Pons (tissue), 1 donor: ENCODE data around the gene PHYH.
"Not testable (repeated sequence)": the region's sequence is repeated elsewhere in the genome, so short reads cannot be mapped to it uniquely, and the experiment has no call there.

Experiments
- DNase-seq: peaks from one replicate; pipeline ENCODE4 v3.0.0-alpha.2; 2016; ENCODE audit warnings: low spot score

PHYH gene

DNA sequence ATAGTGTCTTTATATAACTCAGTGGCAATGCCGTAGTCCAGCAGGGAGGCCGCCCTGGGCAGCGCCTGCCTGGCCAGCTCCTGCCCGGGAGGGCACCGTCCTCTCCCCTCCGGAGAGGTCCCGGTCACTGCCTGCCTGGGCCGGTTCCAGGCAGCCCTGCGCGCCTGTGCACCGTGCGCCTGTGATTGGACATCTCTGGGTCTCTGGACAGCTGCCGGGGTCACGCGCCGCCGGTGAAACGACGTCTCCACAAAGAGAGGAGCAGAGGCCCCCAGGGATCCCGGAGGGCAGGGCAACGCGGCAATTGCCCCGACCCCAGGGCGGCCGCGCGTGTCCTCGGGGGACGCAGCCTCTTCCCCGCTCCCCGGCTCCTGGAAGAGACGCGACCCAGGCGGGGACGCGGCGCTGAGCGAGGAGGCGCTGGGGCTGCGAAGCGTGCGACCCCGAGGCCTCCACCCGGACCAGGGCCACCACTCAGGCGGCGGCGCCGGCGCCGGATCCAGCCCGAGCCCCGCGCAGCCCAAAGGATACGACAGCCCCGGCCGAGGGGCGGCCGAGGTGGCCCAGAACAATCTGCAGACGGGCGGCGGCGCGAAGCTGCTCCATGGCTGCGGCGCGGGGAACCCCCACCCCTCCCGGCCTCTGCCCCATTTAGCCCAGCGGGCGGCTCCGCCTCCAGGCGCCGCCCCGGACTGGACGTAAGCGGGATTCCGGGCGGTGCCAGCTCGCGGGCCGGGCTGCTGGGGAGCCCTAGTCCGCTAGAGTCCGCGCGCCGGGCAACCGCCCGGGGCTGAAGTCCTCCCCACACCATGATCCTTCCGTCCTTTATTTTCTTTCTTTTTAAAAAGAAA lies at the start of gene PHYH:
Gene PHYH, minus strand, starts transcription at position 628 of the 851 bp plus-strand sequence. Its CDS starts 22 bp downstream, at position 606.
- peak; percentile 90 for DNase-seq

DNA sequence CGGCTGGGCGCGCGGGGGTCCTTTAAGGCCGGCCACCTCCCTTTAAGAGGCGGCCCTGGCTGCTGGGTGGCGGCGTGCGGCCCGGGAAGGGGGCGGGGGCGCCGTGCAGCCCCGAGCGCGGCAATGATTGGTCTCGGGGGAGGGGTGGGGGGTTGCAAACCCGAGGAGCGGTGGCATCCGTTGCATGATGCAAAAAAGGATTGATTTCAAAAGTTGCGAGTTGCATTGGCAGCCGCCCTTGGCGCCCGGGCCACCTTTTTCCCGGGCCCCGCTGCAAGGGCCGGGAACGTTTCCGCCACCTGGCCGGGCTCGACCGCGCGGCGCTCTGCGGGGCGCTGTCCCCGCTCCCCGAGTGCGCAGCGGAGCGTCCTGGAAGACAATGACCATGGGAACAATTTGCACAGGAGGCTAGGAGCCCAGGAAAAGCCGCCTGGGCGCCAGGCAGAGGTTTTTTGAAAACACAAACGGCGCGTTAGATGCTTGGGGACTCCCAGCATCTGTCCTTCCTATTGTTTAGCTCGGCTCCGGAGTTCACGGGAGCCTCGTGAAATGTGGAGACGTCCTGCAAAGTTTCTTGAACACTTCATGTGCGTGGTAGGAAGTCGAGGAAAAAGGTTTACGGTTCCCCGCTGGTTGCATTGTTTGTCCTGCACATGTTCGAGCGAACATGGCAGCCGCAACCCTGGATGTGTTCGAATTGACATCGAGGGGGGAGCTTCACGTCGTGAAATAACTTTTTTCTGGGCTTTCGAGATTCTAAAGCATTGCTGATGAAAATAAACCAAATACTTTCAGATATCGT lies 48.6 kb upstream of the PHYH start, which contains the start of gene SEPHS1:
Gene SEPHS1, minus strand, starts transcription at position 78 of the 802 bp plus-strand sequence. CDS start 3,343 bp downstream, outside the sequence.
- peak; percentile 57 for DNase-seq

DNA sequence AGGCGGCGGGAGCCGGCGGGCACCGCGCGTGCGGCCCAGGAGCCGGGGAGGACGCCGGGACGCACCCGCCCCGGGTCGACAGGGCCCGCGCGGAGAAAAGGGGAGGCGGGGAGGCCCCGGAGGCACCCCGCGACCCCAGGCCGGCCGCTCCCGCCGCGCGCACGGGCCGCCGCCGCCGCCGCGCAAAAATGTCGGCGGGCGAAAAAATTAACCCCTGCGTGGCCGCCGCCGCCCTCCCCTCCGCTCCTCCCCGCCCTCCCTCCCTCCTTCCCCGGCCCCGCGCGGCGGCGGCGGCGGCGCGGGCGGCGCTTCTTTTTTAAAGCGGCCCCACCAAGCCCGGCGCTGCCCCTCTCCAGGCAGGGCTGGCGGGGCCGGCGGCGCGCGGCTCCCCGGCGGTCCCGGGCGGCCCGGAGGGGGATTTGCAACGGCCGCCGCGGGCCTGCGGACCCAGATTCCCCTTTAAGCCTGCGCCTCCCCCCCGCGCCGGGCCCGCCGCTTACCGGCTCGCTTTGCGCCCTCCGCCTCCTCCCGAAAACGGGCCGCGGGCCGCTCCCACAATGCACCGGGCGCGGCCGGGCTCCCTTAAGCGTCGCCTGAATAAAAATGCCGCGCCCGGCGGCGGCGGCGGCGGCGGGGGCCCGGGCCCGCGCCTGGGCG lies 47.8 kb upstream of the PHYH start:
- peak; percentile 69 for DNase-seq

DNA sequence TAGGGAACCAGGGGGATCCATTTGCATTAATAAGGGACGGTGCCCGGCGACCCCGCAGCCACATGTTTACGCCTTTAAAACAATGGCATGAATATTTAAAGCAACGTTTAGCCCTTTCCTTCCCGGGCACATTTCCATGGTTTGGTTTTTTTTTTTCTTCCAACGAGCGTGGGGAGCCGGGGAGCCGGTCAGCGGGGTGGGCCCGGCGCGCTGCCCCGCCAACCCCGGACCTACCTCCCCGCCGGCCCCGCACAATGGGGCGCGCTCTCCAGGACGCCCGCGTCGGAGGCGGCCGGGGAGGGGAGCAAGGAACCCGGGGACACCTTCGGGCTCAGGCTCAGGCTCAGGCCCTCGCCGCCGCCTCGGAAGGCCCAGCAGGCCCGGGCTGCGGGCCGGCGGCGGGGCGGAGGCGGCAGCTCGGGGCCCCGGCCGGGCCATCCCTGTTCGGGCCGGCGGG lies 47.2 kb upstream of the PHYH start:
- DNase-seq, result peak; percentile 24

DNA sequence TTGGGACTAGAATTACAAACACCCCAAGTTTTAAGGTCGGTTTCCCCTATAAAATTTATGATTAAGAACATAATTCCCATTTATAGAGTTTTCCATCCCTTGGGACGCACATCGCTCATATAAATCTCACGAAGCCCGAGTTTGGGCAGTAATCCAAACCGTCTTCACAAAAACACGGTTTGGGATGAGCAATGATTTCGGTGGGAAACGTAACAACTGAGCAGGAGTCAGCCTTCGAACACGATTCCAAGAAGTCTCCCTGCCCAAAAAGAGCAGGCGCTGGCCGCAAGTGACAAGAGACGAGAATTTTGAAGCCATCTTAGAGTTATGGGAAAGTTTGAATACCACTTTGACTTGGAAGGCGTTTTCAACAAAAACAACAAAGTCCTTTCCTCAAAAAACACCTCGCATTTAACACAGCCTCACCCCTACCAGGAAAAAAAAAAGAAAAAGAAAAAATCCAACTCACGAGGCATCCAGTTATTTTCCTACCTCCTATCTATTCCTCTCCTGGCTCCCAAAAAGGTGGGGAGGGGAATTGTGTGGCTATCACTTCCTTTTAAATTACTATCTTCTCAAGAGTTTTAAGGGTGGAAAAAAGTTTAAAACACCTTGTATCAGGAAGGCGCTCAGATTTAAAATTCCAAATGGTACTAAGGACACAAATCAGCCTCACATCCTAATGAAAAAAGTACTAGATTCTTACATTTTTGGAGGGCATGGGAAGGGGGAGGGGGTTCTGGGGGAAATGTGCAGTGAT lies 46.6 kb upstream of the PHYH start:
- peak; percentile 42 for DNase-seq

DNA sequence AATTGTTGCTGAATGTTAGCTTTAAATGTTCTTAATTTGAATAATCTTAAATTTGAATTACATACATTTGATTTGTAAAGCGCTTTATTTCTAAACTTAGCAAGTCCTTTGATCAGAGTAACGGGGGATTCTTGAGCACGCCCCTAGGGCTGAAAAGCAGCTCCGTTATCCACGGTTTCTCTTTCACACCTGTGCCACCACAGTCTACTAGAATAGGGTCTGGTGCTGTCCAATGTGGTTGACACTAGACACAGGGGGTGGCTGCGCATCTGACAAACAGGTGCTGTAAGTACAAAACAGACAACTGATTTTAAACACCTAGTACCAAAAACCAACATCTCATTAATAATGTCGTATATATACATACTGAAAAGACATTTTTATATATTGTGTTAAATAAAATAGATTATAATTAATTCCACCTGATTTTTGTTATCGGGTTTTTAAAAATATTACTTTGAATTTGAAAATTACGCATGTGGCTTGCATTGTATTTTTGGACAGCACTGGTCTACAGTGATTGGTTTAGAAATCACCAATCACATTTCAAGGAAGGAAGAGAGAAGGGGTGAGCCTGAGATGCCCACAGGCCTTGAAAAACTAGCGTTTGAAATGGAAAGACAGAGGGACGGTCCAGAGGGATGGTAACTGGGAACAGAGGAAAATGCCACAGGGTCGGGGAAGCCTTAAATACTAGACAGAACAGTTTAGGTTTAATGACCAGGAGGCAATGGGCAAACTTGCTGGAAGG lies 40.9 kb upstream of the PHYH start:
- DNase-seq, result no peak

DNA sequence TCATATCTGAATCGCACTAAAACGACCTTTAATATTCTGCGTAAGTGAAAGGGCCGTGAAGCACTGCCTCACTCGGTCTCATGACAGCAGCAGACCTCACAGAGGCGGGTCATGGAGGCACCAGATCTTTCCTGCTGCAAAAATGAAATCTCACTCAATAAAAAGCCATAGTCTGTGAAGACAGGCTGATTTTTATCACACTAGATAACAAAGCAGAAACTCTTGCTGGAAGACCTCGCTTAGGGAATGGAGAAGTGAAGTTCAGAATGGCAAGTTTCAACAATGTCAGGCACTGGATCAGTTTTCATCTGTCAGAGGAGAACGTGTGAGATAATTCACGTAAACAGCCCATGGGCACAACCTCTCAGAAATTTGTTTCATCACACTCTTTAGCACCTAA lies 40.2 kb upstream of the PHYH start:
- DNase-seq, result no peak

DNA sequence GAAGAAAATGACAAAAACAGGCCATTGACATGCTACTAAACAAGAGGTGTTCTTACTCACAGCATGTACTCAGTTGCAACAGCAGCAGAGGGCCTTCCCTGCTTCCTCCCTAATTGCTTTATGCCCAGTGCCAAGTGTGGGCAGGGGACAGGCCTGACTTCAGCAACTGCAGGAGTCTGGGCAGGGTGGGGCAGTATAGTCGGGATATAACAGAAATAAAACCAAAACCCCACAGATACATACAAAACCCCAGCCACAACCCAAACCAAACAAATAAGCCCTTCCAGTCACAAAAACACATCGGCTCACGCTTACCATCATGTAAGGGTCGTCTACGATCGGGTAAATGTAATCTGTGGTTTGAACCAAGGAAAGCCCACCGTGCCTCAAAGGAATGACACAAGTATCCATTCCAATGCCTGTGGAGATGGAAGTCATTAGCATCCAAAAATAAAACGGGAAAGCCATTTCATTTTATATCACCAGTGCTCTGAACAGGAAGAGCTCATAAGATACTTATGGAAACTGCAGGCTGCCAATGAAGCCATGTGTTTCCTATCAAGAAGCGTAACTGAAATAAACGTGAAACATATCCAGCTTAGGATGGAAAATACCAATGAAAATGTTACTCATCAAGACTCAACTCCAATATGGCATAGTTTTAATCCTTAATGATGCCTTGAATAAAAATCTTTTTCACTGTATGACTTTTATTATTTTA lies 38.7 kb upstream of the PHYH start:
- no peak for DNase-seq

DNA sequence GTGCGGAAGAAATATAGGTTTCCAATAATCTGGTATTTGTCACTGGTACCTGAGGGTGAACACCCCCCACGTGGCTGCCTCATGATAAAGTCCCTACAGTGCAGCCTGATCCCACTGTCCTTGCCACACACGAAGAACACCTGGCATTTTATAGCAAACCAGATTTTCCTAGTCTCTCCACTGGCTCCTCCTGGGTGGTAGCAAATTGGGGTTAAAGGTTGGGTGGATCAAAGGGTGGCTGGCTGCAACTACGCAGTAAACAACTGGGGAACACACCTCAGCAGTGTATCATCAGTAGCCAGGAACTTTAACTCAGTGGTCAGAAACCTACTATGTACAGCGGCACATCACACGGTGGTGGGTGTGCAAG lies 37.9 kb upstream of the PHYH start:
- no peak for DNase-seq

DNA sequence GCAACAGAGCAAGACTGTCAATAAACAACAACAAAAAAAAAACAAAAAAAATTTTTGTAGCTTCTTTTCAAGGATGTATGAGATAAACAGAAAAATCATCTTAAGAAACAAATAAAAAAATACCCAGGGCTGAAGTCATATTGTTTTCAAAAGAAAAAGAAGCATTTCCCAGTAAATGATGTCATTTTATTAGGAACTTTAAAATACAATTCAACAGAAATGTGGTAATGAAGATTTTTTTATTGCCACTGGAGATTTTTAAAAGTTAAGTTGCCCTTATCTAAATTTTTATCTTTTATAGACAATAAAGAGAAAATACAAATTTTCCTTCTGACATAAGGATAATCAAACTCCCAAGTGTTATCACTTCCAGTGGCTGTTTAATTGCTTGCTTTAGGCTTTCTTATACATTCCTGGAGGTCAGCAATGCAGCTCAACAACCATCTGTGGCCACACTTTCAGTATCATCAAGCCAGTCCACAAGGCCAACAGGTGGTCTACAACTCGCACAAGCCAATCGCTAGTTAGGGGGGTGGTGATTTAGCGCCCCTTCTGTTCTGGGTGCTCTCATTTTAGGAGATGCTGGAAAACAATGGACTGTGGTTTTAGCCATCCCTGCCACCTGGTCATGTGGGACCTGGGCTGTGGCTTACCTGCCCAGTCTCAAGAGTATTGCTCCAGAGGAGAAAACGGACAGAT lies 37.4 kb upstream of the PHYH start:
- no peak for DNase-seq

DNA sequence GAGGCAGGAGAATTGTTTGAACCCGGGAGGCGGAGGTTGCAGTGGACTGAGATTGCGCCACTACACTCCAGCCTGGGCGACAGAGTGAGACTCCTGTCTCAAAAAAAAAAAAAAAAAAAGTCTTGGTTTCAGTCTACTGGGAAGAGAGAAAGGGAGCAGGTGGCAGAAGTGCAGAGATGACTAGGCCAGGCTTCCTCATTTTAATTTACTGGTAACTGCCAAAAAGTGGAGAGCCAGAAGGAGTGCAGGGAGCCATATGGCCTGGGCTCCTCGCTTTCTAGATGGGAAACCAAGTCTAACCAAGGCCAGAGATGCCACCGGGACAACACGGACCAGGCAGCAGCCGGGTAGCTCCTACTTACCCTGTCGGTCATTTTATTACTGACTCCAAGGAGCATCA lies 36.0 kb upstream of the PHYH start:
- no peak for DNase-seq

DNA sequence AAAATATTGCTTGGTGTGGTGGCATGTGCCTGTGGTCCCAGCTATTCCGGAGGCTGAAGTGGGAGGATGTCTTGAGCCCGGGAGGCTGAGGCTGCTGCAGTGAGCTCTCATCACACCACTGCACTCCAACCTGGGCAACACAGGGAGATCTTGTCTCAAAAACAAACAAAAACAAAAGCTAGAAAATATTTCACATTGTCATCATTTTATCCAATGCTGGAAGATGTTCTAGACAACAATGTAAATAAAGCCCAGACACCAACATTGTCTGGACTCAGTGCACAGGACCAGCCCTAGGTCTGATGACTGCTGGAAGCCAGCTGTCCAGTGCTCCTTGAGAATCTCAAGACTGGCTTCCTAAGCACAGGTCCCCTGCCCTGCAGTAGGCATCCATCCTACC lies 34.7 kb upstream of the PHYH start:
- no peak for DNase-seq

DNA sequence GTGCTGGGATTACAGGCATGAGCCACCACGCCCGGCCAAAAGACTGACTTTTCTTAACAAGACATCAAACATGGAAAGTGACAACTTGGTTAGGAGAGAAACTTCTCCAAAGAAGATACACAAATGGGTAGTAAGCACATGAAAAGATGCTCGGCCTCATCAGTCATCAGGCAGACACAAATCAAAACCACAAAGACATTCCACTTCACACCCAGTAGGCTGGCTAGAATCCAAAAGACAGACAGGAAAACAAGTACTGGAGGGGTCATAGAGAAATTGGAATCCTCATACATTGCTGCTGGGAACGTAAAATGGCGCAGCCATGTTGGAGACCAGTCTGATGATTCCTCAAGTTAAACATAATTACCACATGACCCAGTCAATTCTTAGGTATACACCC lies 31.8 kb upstream of the PHYH start:
- no peak for DNase-seq

DNA sequence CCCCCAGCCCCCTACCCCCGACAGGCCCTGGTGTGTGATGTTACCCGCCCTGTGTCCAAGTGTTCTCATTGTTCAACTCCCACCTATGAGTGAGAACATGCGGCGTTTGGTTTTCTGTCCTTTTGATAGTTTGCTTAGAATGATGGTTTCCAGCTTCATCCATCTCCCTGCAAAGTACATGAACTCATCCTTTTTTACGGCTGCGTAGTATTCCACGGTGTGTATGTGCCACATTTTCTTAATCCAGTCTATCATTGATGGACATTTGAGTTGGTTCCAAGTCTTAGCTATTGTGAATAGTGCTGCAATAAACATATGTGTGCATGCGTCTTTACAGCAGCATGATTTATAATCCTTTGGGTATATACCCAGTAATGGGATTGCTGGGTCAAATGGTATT lies 31.1 kb upstream of the PHYH start:
- DNase-seq, result not testable (repeated sequence)

DNA sequence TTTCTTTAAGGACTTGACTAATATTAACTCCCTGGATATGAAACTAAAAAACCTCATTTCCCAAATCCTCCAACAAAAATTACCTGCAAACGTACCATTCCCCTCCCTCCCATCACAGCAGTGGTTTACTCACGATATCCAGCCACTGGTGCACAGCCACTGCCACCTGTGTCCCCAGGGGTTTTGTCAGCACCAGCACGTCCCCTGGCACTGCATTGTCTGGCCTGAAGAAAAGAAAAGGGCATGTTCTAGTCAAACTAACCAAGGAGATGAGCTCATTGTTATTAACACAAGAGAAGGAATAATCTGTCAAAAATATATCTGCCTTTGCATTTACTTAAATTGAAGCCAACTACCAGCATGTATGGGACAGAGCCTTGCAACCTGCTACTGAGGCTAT lies 29.7 kb upstream of the PHYH start:
- no peak for DNase-seq

DNA sequence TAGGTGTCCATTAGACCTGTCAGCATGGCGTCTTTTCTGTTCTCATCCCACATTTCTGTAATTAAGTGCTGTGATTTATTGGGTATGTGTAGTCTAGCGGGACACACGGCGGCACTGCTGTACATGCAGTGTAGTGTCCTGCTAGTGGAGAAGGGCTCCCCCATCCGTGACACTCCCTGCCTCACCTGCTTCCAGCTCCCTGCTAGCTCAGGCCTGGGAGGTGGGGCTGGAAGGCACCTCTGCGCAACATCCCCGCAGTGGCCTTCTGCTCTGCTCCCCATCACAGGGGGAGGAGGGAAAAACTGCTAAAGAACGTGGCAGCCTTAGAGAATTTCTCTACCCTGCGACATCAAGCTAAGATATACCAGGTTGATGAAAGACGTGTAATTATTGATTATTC lies 28.7 kb upstream of the PHYH start:
- DNase-seq, result no peak

DNA sequence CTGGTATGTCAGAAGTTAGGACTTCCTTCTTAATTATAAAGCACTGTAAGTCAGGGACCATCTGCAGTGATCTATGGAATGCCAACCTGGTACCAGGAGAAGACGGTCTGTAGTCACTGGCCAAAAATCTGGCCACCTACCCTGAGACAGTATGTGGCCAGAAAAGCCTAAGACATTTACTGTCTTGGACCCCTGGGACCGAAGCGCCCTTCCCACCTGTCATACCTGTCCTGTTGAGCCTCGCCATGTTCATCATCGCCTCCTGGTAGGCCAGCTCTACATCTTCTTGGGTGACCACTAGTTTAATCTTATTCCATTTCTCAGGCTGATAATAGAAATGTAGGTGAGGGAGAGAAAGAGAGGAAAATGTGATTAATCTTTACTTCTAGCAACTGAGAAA lies 28.3 kb upstream of the PHYH start:
- no peak for DNase-seq

DNA sequence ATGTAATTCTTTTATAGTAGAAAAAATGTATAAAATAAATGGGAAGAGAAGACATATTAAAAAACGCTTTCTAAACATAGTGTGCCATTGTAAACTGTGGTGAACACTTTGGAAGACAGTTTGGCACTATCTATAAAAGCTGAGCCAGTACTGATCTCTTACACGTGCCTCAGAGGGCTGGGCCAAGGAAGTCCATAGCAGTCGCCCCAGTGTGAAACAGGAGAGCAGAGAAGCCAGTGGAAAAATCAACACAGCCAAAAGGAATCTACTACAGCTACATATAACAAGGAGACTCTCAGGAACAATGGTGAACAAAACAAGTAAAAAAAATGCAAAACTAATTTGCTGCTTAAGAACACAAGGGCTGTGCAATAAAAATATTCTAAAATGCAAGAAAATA lies 27.7 kb upstream of the PHYH start:
- no peak for DNase-seq

DNA sequence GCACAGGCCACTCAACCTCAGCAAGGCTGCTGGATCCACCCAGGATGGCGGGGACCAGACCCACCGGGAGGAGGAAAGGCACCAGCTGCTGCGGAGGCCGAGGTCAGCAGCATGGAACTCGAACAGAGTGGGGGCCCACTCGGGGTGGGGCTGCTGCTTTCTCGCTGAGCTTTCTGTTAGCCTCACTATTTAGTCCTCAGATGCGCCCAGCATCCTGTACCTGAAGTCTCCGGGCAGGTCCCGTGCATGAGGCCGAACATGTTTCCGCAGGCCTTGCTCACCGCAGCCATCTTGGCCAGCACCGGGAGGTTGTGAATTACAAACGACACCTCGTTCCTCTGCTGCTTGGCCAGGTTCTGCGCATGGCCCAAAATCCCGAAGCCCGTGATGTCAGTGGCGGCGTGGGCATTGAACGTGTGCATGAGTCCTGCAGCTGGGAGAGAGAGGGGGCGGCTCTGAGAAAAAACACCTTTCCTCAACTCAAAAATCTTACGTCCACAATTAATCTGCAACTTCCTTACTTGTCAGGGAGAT lies 22.8 kb upstream of the PHYH start:
- no peak for DNase-seq

DNA sequence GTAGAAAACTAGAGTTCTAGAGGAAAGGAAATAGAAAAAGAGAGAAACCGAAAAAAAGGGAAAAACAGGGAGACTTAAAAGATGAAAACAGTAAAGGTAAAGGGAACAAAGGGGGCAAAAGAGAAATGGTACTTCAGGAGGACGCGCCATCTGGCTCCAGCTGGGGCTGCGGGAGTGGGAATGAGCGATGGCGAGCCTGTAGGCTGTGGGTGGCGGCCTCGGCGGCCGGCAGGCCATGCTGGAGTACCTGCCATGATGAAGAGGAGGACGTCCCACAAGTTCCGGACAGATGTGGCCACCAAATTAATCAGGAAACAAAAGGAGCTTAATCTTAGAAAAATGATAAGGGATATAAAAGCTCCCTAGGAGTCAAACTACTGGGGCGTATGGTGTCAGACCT lies 21.7 kb upstream of the PHYH start:
- DNase-seq, result no peak
